ENCODE data around the gene IQGAP3.

Gene IQGAP3

DNA sequence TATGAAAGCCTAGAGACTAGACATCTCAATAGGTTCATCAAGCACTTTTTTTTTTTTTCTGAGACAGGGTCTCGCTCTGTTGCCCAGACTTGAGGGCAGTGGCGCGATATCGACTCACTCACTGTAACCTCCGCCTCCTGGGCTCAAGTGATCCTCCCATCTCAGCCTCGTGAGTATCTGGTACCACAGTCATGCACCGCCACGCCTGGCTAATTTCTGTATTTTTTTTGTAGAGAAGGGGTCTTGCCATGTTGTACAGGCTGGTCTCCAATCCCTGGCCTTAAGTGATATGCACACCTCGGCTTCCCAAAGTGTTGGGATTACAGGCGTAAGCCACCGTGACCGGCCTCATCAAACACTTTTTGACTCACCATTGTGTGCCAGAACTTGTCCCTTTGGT is 29.5 kb upstream of the IQGAP3 start:
- H3K4me1 ChIP-seq, result peaks cover 0 to 15% (median 15%) of the 10 kb centered on the region in 4 donors
- H3K27ac ChIP-seq, result peak overlapping the region; percentile 68 to 85
- intact Hi-C loops (cut with DNase I; ENCODE audit: low total_unique reads), result no loop called here
- no peaks in the 10 kb centered on the region for H3K9me3 ChIP-seq
- peak overlapping the region; percentile 60 to 69 for H3K4me3 ChIP-seq
- TF ChIP-seq, protein P1, sequence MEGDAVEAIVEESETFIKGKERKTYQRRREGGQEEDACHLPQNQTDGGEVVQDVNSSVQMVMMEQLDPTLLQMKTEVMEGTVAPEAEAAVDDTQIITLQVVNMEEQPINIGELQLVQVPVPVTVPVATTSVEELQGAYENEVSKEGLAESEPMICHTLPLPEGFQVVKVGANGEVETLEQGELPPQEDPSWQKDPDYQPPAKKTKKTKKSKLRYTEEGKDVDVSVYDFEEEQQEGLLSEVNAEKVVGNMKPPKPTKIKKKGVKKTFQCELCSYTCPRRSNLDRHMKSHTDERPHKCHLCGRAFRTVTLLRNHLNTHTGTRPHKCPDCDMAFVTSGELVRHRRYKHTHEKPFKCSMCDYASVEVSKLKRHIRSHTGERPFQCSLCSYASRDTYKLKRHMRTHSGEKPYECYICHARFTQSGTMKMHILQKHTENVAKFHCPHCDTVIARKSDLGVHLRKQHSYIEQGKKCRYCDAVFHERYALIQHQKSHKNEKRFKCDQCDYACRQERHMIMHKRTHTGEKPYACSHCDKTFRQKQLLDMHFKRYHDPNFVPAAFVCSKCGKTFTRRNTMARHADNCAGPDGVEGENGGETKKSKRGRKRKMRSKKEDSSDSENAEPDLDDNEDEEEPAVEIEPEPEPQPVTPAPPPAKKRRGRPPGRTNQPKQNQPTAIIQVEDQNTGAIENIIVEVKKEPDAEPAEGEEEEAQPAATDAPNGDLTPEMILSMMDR (IDR thresholded peaks at IDR 0.05), result no peak
- no peaks in the 10 kb centered on the region for H3K27me3 ChIP-seq
- no peak for DNase-seq
- H3K36me3 ChIP-seq, result peaks cover 3 to 23% (median 18%) of the 10 kb centered on the region in 3 donors

DNA sequence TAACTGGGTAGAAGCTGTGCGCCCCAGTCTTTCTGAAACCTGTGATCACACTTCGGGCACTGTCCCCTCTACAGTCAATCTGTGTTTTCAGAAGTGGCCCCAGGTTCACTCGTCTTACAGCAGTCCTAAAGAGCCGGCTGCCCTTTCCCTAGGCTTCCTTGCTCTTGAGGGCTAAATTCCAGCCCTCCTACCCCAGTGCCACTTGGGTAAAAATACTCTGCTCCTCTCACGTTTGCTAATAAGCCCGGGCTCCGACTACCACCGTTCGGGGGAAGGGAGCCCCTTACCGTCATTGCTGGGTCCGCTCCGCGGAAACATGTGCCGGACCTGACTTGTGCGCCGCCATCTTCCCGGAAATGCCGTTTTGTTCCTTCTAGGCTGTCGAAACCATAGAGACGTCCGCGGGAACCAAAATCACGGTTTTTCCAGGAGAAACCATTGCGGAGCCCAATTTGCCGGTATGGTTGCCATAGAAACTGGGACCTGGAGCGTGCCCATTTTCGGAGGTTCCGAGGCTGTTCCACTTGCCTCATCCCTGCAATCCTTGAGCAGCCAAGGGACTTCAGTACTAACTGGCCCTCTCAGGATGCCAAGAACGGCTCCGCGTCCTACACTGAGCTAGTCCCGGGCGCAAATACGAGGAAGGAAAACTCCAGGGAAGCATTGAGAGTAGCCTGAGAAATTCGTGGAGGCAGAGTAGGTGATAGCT is 28.9 kb upstream of the IQGAP3 start, which contains the start of gene GPATCH4:
GPATCH4 (minus strand) TSS at position 358 of the 709 bp plus-strand sequence.
- no peaks in the 10 kb centered on the region for H3K27me3 ChIP-seq
- intact Hi-C loops (cut with DNase I; ENCODE audit: low total_unique reads), result no loop called here
- TF ChIP-seq, protein P1 (IDR thresholded peaks at IDR 0.05), result no peak
- peaks cover 0 to 15% (median 15%) of the 10 kb centered on the region in 4 donors for H3K4me1 ChIP-seq
- peak within 1 kb of the TSS; percentile 68 to 85 for H3K27ac ChIP-seq
- H3K4me3 ChIP-seq, result peak within 1 kb of the TSS; percentile 60 to 69
- H3K9me3 ChIP-seq, result no peaks in the 10 kb centered on the region
- DNase-seq, result peak; percentile 87 to 93
- H3K36me3 ChIP-seq, result peaks cover 7 to 29% (median 24%) of the 10 kb centered on the region in 3 donors

DNA sequence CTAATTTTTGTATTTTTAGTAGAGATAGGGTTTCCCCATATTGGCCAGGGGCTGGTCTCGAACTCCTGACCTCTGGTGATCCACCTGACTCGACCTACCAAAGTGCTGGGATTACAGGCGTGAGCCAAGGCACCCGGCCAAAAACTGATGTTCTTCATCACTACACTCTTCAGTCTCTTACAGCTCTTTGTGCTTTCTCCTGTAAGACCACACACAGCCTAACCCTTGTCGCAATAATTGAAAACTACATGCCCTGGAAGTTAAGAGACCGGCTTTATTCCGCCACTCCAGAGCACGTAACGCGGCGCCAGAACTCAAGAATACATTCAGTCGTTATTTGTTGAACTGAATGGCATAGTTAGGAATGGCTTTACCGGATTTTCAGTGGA is 28.4 kb upstream of the IQGAP3 start:
- H3K36me3 ChIP-seq, result peaks cover 11 to 34% (median 28%) of the 10 kb centered on the region in 3 donors
- intact Hi-C loops (cut with DNase I; ENCODE audit: low total_unique reads), result no loop called here
- no peaks in the 10 kb centered on the region for H3K9me3 ChIP-seq
- H3K27ac ChIP-seq, result peak overlapping the region; percentile 68 to 85
- H3K27me3 ChIP-seq, result no peaks in the 10 kb centered on the region
- peaks cover 0 to 15% (median 15%) of the 10 kb centered on the region in 4 donors for H3K4me1 ChIP-seq
- peak overlapping the region; percentile 60 to 69 for H3K4me3 ChIP-seq
- no peak for DNase-seq
- TF ChIP-seq, protein P1 (IDR thresholded peaks at IDR 0.05), result no peak

DNA sequence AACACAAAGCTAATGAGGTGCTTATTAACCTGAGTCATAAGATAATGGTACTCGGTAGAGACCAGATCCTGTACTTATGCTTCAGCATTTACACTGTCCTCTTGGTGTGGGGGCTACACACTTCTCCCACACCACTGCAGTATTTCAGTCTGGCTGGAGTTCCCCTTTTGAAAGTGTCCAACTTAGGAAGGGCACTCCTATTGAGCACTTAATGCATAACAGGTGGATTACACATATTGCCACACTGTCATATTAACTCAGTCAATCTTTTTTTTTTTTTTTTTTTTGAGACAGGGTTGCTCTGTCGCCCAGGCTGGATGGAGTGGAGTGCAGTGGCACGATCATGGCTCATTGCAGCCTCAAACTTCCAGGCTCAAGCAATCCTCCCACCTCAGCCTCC is 27.4 kb upstream of the IQGAP3 start:
- Histone ChIP-seq H3K4me3 (no peak overlapping the region), H3K27ac (no peak overlapping the region), H3K4me1 (peaks cover 0 to 15% (median 15%) of the 10 kb centered on the region in 4 donors), H3K9me3 (no peaks in the 10 kb centered on the region), H3K27me3 (no peaks in the 10 kb centered on the region), H3K36me3 (peaks cover 11 to 43% (median 34%) of the 10 kb centered on the region in 3 donors)
- no peak for DNase-seq
- intact Hi-C loops (cut with DNase I; ENCODE audit: low total_unique reads), result no loop called here
- TF ChIP-seq, protein P1 (IDR thresholded peaks at IDR 0.05), result no peak

DNA sequence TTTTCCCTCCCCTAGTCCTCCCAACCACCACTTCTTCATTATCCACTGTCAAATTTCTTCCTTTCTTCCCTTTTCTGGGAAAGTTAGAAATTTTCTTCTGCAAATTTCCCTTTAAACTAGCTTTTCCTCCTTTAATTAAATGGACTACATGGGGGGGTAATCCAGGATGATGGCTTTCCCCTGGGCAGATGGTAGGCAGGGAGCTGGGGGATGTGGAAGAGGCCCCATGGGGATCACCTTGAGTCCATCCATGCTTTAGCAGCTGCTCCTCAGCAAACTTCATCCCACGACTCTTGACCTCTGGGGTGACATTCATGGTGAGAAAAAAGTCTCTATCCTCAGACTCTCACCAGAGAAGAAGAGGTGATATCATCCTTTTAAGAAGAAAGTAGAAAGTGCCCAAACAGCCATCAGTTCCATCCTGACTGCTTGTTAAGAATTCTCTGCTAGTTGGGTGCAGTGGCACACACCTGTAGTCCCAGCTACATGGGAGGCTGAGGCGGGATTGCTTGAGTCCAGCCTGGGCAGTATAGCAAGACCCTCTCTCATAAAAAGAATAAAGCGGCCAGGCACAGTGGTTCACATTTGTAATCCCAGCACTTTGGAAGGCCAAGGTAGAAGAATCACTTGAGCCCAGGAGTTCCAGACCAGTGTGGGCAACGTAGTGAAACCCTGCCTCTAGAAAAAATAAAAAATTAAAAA is 26.5 kb upstream of the IQGAP3 start:
- Histone ChIP-seq H3K4me3 (no peak overlapping the region), H3K36me3 (peaks cover 11 to 53% (median 34%) of the 10 kb centered on the region in 3 donors), H3K27me3 (no peaks in the 10 kb centered on the region), H3K9me3 (no peaks in the 10 kb centered on the region), H3K4me1 (peaks cover 0 to 15% (median 15%) of the 10 kb centered on the region in 4 donors), H3K27ac (no peak overlapping the region)
- intact Hi-C loops (cut with DNase I; ENCODE audit: low total_unique reads), result no loop called here
- peak in 1 of 2 donors; percentile 0 for DNase-seq
- TF ChIP-seq, protein P1 (IDR thresholded peaks at IDR 0.05), result no peak
